ENCODE results near the gene MACROD2.

Gene MACROD2

GRCh38 chr20:16027686-16028085, 2032.4 kb downstream of the MACROD2 start:
- no peak for DNase-seq (ENCODE audit: low read depth)
- no peak overlapping the region for H3K4me3 ChIP-seq (ENCODE audit: low read depth, low read length)
- no peak for TF ChIP-seq CTCF (conservative IDR thresholded peaks at IDR 0.05; ENCODE audit: low read depth, low read length)

- TF ChIP-seq CTCF (conservative IDR thresholded peaks at IDR 0.05; ENCODE audit: low read depth, low read length) = no peak
- H3K4me3 ChIP-seq (ENCODE audit: low read depth, low read length) = no peak overlapping the region
- no peak for DNase-seq (ENCODE audit: low read depth)
These were observed 2033.6 kb downstream of the MACROD2 start for GRCh38 chr20:16028923-16029322.

GRCh38 chr20:16030253-16030652, 2034.9 kb downstream of the MACROD2 start:
- TF ChIP-seq CTCF (conservative IDR thresholded peaks at IDR 0.05; ENCODE audit: low read depth, low read length) = no peak
- no peak overlapping the region for H3K4me3 ChIP-seq (ENCODE audit: low read depth, low read length)
- no peak for DNase-seq (ENCODE audit: low read depth)

GRCh38 chr20:16035576-16035975, 2040.3 kb downstream of the MACROD2 start:
- TF ChIP-seq CTCF (conservative IDR thresholded peaks at IDR 0.05; ENCODE audit: low read depth, low read length) = no peak
- H3K4me3 ChIP-seq (ENCODE audit: low read depth, low read length) = no peak overlapping the region
- DNase-seq (ENCODE audit: low read depth) = no peak

- DNase-seq (ENCODE audit: low read depth) = peak; percentile 28
- TF ChIP-seq CTCF (conservative IDR thresholded peaks at IDR 0.05; ENCODE audit: low read depth, low read length) = no peak
- H3K4me3 ChIP-seq (ENCODE audit: low read depth, low read length) = no peak overlapping the region
These were observed 2041.0 kb downstream of the MACROD2 start for GRCh38 chr20:16036331-16036730.

- no peak overlapping the region for H3K4me3 ChIP-seq (ENCODE audit: low read depth, low read length)
- TF ChIP-seq CTCF (conservative IDR thresholded peaks at IDR 0.05; ENCODE audit: low read depth, low read length) = no peak
- no peak for DNase-seq (ENCODE audit: low read depth)
These were observed 2045.4 kb downstream of the MACROD2 start for GRCh38 chr20:16040742-16041141.

- DNase-seq (ENCODE audit: low read depth) = no peak
- H3K4me3 ChIP-seq (ENCODE audit: low read depth, low read length) = no peak overlapping the region
- no peak for TF ChIP-seq CTCF (conservative IDR thresholded peaks at IDR 0.05; ENCODE audit: low read depth, low read length)
These were observed 2047.4 kb downstream of the MACROD2 start for GRCh38 chr20:16042731-16043130.
